GM12892 (cell line): ENCODE data around the gene DKK3.

Experiments used
- POLR2A ChIP-seq: IDR thresholded peaks from 2 replicates; pipeline ENCODE4 v1.6.1; 2011; ENCODE audit warnings: low read depth, low read length, control low read depth
- POLR2AphosphoS5 ChIP-seq: IDR thresholded peaks from 2 replicates; pipeline ENCODE4 v1.6.1; 2011; ENCODE audit warnings: low read depth, low read length, control low read depth

- TF ChIP-seq POLR2A, result no peak
- no peak for TF ChIP-seq POLR2AphosphoS5
Measured at GRCh38 chr11:11968511-11969280, 39.7 kb downstream of the DKK3 start.
